Endothelial cell of umbilical vein (primary cell): ENCODE results near the gene RASGRF1.

Source experiments
- CTCF ChIP-seq, 2 donors: IDR thresholded peaks; 1 replicate in 1 of 2; 2 replicates in 1 of 2; pipeline ENCODE4 v1.5.1; 2011; ENCODE audit warnings: low read length in 2 of 2, mild to moderate bottlenecking in 2 of 2, moderate library complexity in 2 of 2, control low read depth in 1 of 2, inconsistent platforms in 1 of 2, low read depth in 1 of 2; ENCODE audit not compliant: insufficient read depth in 1 of 2; ENCODE audit errors: extremely low read depth in 1 of 2
- EZH2 ChIP-seq: IDR thresholded peaks from 2 replicates; pipeline ENCODE4 v1.6.1; 2012; ENCODE audit warnings: borderline replicate concordance, low read depth, mild to moderate bottlenecking, moderate library complexity, low read length, inconsistent platforms; ENCODE audit not compliant: severe bottlenecking
- FOS ChIP-seq: IDR thresholded peaks from 2 replicates; pipeline ENCODE4 v1.6.1; 2011; ENCODE audit warnings: mild to moderate bottlenecking, low read length, moderate library complexity, borderline replicate concordance; ENCODE audit not compliant: insufficient read depth
- JUN ChIP-seq: IDR thresholded peaks from 2 replicates; pipeline ENCODE4 v1.6.1; 2011; ENCODE audit warnings: borderline replicate concordance, low read depth; ENCODE audit not compliant: insufficient read length, insufficient read depth
- MAX ChIP-seq: IDR thresholded peaks from 2 replicates; pipeline ENCODE4 v1.6.1; 2011; ENCODE audit not compliant: insufficient read depth, insufficient read length
- POLR2A ChIP-seq: IDR thresholded peaks from 2 replicates; pipeline ENCODE4 v1.6.1; 2012; ENCODE audit warnings: low read depth, mild to moderate bottlenecking, control low read depth, low read length
- POLR2AphosphoS5 ChIP-seq: IDR thresholded peaks from 2 replicates; pipeline ENCODE4 v1.6.1; 2012; ENCODE audit warnings: low read depth, mild to moderate bottlenecking, control low read depth, low read length, moderate library complexity; ENCODE audit not compliant: insufficient read depth

GRCh38 chr15:79018960-79019359 is 71.6 kb downstream of the RASGRF1 start:
- TF ChIP-seq CTCF (IDR thresholded peaks at IDR 0.05; ENCODE audit: extremely low read depth in 1 of 2, insufficient read depth in 1 of 2, low read depth in 1 of 2, low read length in 2 of 2): no peak
- TF ChIP-seq POLR2A: no peak
- no peak for TF ChIP-seq EZH2
- no peak for TF ChIP-seq POLR2AphosphoS5
- no peak for TF ChIP-seq FOS
- TF ChIP-seq JUN: no peak
- no peak for TF ChIP-seq MAX
